GM12872 (cell line): ENCODE measurements around the gene SORCS2.

Source experiments
- CTCF ChIP-seq: IDR thresholded peaks from 3 replicates; pipeline ENCODE4 v1.5.1; 2011; ENCODE audit warnings: low read depth, mild to moderate bottlenecking, low read length, moderate library complexity; ENCODE audit not compliant: insufficient read depth

The SORCS2 gene

DNA sequence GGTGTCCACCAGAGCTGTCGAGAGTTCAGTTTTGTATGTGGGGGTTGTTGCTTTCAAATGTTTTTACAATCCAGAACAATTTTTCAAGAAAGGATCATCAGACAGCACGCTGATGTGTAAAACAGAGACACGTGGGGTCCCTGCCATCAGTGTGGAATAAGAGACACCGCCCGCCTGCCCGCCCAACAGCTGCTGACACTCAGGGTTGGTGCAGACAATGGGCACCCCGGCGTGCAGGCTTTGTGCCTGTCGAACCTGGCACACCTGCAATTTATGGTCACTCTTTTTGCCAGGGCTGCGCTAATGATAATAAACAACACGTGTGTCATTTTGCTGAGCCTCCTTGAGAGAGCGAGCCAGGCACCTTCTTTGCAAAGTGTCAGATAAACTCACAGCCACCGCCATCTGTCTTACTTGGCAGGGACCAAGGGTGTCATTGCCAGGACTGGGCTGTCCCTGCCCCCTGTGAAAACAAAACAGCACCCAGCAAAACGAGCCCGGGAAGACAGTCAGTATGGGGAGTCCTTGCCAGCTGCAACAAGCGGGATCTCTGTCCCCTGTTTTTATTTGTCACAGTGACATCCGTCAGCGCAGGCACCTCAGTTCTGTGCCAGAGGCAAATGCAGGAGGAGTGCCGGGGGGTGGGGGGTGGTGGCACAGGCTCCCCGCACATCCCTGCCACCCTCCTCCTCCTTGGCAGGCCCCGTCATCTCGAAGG lies 173.3 kb downstream of the SORCS2 start:
- no peak for TF ChIP-seq CTCF

- TF ChIP-seq CTCF, result no peak
These were observed 174.0 kb downstream of the SORCS2 start for GRCh38 chr4:7366180-7366945.

DNA sequence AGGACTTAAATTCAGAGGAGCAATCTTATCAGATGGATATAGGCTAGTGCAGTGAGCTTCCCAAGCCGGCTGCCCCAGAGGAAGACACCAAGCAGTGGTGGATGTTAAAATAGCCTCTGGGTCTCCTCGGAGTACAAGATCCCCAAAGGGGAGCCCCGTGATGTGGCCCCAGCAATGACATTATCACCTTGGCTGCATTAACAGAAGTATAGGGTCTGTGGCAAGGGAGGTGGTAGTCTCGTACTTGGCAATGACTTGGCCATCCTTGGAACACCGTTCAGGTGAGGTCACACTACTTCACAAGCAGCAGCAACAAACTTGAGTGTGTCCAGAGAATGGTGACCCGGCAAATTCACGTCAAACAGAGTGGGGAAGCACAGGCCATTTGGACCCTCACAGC lies 174.6 kb downstream of the SORCS2 start:
- TF ChIP-seq CTCF, result no peak

- TF ChIP-seq CTCF, result no peak
These were observed 175.1 kb downstream of the SORCS2 start for GRCh38 chr4:7367406-7367805.

DNA sequence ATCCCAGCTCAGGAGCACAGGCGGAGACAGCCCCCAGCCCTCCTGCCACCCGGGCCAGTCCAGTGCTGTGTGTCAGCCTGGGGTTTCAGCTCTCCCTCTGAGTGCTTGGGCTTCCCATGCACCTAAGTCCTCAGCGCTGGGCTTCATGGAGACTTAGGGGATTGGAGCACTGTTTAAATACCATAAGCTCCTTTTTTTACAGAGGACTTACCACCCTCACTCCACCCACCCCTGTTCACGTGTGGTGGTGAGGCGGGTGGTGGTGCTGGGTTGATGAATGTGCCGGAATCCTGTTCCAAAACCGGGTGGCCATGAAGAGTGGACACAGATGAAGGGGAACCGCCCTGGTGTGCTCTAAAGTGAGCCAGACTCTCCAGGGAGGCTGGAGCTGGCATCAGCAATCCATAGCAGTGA lies 175.5 kb downstream of the SORCS2 start:
- TF ChIP-seq CTCF, result no peak

- TF ChIP-seq CTCF, result no peak
These were observed 176.0 kb downstream of the SORCS2 start for GRCh38 chr4:7368296-7368695.

GRCh38 chr4:7369511-7369910 lies 177.2 kb downstream of the SORCS2 start:
- TF ChIP-seq CTCF, result no peak
